Measurements from ENCODE around the gene SHISA2.

Gene SHISA2

DNA sequence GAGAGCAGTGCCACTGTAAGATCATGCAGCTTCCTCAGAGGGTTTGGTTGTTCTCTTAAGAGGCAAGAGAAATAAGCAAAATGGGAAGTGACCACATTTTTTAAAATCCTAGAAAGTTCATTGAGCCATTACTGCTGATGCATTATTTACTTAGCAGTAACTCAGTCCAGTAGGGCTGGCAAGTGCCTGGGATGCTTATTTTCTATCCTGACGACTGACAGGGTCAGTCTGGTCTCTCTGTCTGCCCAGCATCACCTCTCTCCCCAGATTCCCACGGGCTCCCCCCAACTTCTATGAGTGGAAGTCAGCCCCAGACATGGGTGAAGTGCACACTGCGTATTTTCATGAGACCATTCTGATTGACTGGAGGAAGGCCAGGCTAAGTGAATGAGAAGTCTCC lies 10.4 kb downstream of the SHISA2 start:
- TF ChIP-seq, protein P1, sequence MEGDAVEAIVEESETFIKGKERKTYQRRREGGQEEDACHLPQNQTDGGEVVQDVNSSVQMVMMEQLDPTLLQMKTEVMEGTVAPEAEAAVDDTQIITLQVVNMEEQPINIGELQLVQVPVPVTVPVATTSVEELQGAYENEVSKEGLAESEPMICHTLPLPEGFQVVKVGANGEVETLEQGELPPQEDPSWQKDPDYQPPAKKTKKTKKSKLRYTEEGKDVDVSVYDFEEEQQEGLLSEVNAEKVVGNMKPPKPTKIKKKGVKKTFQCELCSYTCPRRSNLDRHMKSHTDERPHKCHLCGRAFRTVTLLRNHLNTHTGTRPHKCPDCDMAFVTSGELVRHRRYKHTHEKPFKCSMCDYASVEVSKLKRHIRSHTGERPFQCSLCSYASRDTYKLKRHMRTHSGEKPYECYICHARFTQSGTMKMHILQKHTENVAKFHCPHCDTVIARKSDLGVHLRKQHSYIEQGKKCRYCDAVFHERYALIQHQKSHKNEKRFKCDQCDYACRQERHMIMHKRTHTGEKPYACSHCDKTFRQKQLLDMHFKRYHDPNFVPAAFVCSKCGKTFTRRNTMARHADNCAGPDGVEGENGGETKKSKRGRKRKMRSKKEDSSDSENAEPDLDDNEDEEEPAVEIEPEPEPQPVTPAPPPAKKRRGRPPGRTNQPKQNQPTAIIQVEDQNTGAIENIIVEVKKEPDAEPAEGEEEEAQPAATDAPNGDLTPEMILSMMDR (IDR thresholded peaks at IDR 0.05; ENCODE audit: insufficient read depth, low read length, missing control alignments), result no peak
- POLR2A ChIA-PET, result no interaction called here
- CTCF ChIA-PET, result no interaction called here
- no peak for DNase-seq (ENCODE audit: low read depth, low spot score)
- H3K4me3 ChIP-seq (ENCODE audit: low read depth, low read length), result no peak overlapping the region

DNA sequence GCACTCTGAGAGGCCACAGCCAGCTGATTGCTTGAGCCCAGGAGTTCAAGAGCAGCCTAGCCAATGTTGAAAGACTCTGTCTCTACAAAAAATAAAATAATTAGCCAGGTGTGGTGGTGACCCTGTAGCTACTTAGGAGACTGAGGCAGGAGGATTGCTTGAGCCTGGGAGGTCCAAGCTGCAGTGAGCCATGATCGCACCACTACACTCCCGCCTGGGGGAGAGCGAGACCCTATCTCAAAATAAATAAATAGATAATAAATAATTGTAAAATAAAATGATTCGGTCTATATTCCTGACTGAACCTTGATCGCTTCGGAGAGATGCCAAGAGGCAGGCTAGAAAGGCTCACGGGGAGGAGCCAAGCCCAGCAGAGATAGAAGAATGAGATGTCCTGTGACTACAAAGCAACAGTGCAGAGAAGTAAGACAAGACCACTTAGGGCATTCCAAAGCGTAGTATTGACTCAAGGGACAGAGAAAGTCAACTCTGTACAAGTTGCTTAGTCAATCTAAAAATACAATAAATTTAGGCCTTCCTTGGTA lies 12.8 kb downstream of the SHISA2 start:
- no peak overlapping the region for H3K4me3 ChIP-seq (ENCODE audit: low read depth, low read length)
- DNase-seq (ENCODE audit: low read depth, low spot score), result no peak
- CTCF ChIA-PET, result no interaction called here
- TF ChIP-seq, protein P1 (IDR thresholded peaks at IDR 0.05; ENCODE audit: insufficient read depth, low read length, missing control alignments), result no peak
- POLR2A ChIA-PET, result no interaction called here

DNA sequence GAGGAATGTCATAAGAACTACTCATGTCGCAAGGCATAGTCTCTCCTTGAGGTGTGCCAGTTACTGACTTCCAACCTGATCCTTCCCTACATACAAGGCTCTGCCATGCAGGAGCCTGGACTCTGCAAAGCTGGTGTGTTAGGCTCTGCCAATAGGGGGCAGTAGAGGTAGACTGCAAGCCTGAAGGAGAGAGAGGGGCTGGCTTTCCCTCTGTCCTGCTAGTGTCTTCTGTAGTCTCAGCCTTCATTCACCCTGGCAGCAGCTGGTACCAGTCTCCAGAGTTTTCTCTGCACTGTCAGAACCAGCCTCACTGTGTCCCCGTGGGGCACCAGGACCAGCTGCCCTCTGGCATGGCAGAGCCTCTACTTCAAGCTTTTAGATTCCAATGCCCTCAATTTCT lies 14.5 kb downstream of the SHISA2 start:
- no peak for DNase-seq (ENCODE audit: low read depth, low spot score)
- POLR2A ChIA-PET, result interaction anchor here (0.6 kb wide), 1 partner anchor 37 kb away, joined by 3 read pairs; no protein-coding TSS in a partner anchor

DNA sequence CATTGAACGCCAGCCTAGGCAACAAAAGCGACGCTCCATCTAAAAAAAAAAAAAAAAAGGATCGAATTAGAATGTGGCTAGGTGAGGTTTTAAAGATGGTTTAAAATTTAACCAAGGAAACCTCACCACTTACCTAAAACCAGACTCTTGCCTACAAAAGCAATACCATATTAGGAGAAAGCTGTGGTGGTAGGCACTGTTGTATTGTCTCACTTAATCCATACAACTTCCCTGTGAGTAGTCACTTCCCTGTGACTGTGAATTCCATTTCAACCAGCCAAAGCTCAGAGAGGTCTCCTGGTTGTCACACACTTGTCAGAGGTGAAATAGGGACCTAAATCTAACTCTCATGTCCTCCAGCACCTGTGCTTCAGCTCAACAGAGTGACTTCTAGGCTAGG lies 15.4 kb downstream of the SHISA2 start:
- H3K4me3 ChIP-seq (ENCODE audit: low read depth, low read length), result no peak overlapping the region
- ChIA-PET POLR2A (no interaction called here), CTCF (interaction anchor here (0.8 to 1.4 kb wide), 3 partner anchors 12 to 264 kb away, joined by 3 read pairs; no protein-coding TSS in a partner anchor)
- TF ChIP-seq, protein P1 (IDR thresholded peaks at IDR 0.05; ENCODE audit: insufficient read depth, low read length, missing control alignments), result no peak
- DNase-seq (ENCODE audit: low read depth, low spot score), result no peak

More for the DNA sequence above, 14.5 kb downstream of the SHISA2 start:
- H3K4me3 ChIP-seq (ENCODE audit: low read depth, low read length), result no peak overlapping the region
- CTCF ChIA-PET, result interaction anchor here (1.1 to 1.4 kb wide), 3 partner anchors 13 to 32 kb away, joined by 3 read pairs; no protein-coding TSS in a partner anchor
- TF ChIP-seq, protein P1 (IDR thresholded peaks at IDR 0.05; ENCODE audit: insufficient read depth, low read length, missing control alignments), result peak; percentile 35

DNA sequence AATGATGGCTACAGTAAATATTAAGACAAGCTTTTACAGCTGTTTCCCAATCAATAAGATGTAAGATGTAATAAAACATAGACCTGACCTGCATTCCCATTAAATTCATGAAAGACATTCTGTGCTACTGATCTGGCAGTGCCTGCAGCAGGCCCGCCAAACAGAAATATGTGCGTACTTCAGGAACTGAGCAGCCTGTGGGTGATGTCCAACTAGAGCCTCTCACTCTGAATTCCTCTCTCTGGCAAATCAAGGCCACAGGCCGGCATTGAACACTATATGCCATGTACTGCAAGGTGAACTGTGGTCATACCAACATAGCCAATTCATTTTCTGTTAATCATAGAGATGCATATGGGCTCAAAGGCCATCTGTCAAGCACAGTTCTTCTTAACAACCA lies 17.8 kb downstream of the SHISA2 start:
- TF ChIP-seq, protein P1 (IDR thresholded peaks at IDR 0.05; ENCODE audit: insufficient read depth, low read length, missing control alignments), result no peak
- POLR2A ChIA-PET, result no interaction called here
- DNase-seq (ENCODE audit: low read depth, low spot score), result no peak
- CTCF ChIA-PET, result no interaction called here
- H3K4me3 ChIP-seq (ENCODE audit: low read depth, low read length), result no peak overlapping the region

DNA sequence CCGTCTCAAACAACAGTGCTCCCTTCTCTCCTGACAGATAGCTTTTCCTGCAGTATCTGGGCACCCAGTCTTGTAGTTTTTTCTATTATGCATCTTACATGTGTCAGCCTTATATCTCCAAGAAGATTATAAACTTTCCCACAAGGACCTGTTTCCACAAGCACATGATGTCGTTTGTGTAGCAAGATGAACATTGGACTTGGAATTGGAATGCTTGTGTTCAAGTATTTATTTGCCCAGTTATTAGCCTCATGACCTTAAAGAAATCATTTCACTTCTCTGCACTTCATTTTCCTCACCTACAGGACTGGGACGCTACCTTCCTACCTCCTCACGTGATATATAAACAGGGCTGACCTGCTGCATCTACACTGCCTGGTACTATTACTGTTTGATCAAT lies 21.5 kb downstream of the SHISA2 start:
- POLR2A ChIA-PET, result no interaction called here

More for the DNA sequence above, 21.5 kb downstream of the SHISA2 start:
- no peak for DNase-seq (ENCODE audit: low read depth, low spot score)
- TF ChIP-seq, protein P1 (IDR thresholded peaks at IDR 0.05; ENCODE audit: insufficient read depth, low read length, missing control alignments), result no peak
- CTCF ChIA-PET, result no interaction called here
- no peak overlapping the region for H3K4me3 ChIP-seq (ENCODE audit: low read depth, low read length)
